Astrocyte (in vitro differentiated cells and primary cell): ENCODE data around the gene RHBDL1. TPM values are rescaled to one million over a fixed set of nuclear protein-coding genes. Genes with fewer than 3 reads are reported as not detected.

Experiments
- DNase-seq: peaks from one replicate; pipeline ENCODE4 v3.0.0-alpha.2; 2010; ENCODE audit warnings: low read depth
- FAIRE-seq: peaks from 2 replicates; lab custom pipeline; 2011; peaks lifted over from hg19 to GRCh38; lab: Jason Lieb, UNC
- H2AFZ ChIP-seq: 2 replicates; pipeline ENCODE4 v1.6.0; 2012; ENCODE audit warnings: low read depth, low read length, inconsistent platforms
- H3K27ac ChIP-seq: 2 replicates; pipeline ENCODE4 v1.5.1; 2011; ENCODE audit warnings: low read depth, low read length, inconsistent platforms
- H3K27me3 ChIP-seq: 2 replicates; pipeline ENCODE4 v1.6.0; 2011; ENCODE audit warnings: low read length, inconsistent platforms; ENCODE audit not compliant: insufficient read depth
- H3K36me3 ChIP-seq: 2 replicates; pipeline ENCODE4 v1.5.1; 2011; ENCODE audit warnings: low read length, inconsistent platforms; ENCODE audit not compliant: insufficient read depth
- H3K4me1 ChIP-seq: 2 replicates; pipeline ENCODE4 v1.5.1; 2011; ENCODE audit warnings: low read length, inconsistent platforms; ENCODE audit not compliant: insufficient read depth
- H3K4me2 ChIP-seq: 2 replicates; pipeline ENCODE4 v1.6.0; 2012; ENCODE audit warnings: low read length, inconsistent platforms
- H3K4me3 ChIP-seq: 2 replicates; pipeline ENCODE4 v1.5.1; 2011; ENCODE audit warnings: low read depth, mild to moderate bottlenecking, low read length, inconsistent platforms; ENCODE audit not compliant: insufficient read depth
- H3K79me2 ChIP-seq: 2 replicates; pipeline ENCODE4 v1.6.0; 2012; ENCODE audit warnings: mild to moderate bottlenecking, low read length, inconsistent platforms; ENCODE audit not compliant: insufficient read depth
- H3K9ac ChIP-seq: 2 replicates; pipeline ENCODE4 v1.6.0; 2012; ENCODE audit warnings: mild to moderate bottlenecking, low read length, inconsistent platforms
- H3K9me3 ChIP-seq: 2 replicates; pipeline ENCODE4 v1.5.1; 2012; ENCODE audit warnings: low read depth, mild to moderate bottlenecking, low read length, inconsistent platforms; ENCODE audit not compliant: insufficient read depth
- H4K20me1 ChIP-seq: 2 replicates; pipeline ENCODE4 v1.6.0; 2012; ENCODE audit warnings: low read length, inconsistent platforms; ENCODE audit not compliant: insufficient read depth
- H3K27ac Mint-ChIP-seq: one replicate; pipeline ENCODE4 v1.8.0; 2021; ENCODE audit warnings: mild to moderate bottlenecking, mixed read lengths; ENCODE audit not compliant: unreplicated experiment
- H3K27me3 Mint-ChIP-seq: one replicate; pipeline ENCODE4 v1.8.0; 2021; ENCODE audit warnings: low read depth, mixed read lengths; ENCODE audit not compliant: unreplicated experiment
- H3K36me3 Mint-ChIP-seq: one replicate; pipeline ENCODE4 v1.8.0; 2021; ENCODE audit warnings: low read depth, mixed read lengths; ENCODE audit not compliant: unreplicated experiment
- H3K4me1 Mint-ChIP-seq: one replicate; pipeline ENCODE4 v1.8.0; 2021; ENCODE audit warnings: low read depth, mixed read lengths; ENCODE audit not compliant: unreplicated experiment
- H3K4me3 Mint-ChIP-seq: one replicate; pipeline ENCODE4 v1.8.0; 2021; ENCODE audit warnings: mild to moderate bottlenecking, moderate library complexity, mixed read lengths; ENCODE audit not compliant: unreplicated experiment
- H3K9me3 Mint-ChIP-seq: one replicate; pipeline ENCODE4 v1.8.0; 2021; ENCODE audit warnings: mild to moderate bottlenecking, mixed read lengths; ENCODE audit not compliant: unreplicated experiment
- CTCF ChIP-seq: IDR thresholded peaks from 2 replicates; pipeline ENCODE4 v1.5.1; 2011; ENCODE audit warnings: low read depth, mild to moderate bottlenecking, inconsistent platforms, low read length, moderate library complexity; ENCODE audit not compliant: insufficient read depth
- EZH2 ChIP-seq: IDR thresholded peaks from 2 replicates; pipeline ENCODE4 v1.6.1; 2012; ENCODE audit warnings: mild to moderate bottlenecking, low read length, inconsistent platforms; ENCODE audit not compliant: insufficient read depth
- total RNA-seq: library from RNA; stranded (reverse); gene quantifications from 2 replicates; pipeline ENCODE4 v1.2.1, GENCODE V29; 2021

RHBDL1 gene
- total RNA-seq, 1 donor from 2014 or later, result 4.9 TPM

- TF ChIP-seq CTCF, result no peak
- TF ChIP-seq EZH2, result no peak
- Mint-ChIP-seq H3K4me1 (no peaks in the 10 kb centered on the region), H3K9me3 (no peaks in the 10 kb centered on the region), H3K4me3 (no peak overlapping the region), H3K27me3 (no peaks in the 10 kb centered on the region), H3K36me3 (no peaks in the 10 kb centered on the region), H3K27ac (no peak overlapping the region)
- no peak overlapping the region for H3K27ac ChIP-seq
- no peak for FAIRE-seq
- H2AFZ ChIP-seq, result no peak overlapping the region
- peaks cover 22% of the 10 kb centered on the region for H3K4me1 ChIP-seq
- peaks cover 13% of the 10 kb centered on the region for H4K20me1 ChIP-seq
- no peaks in the 10 kb centered on the region for H3K36me3 ChIP-seq
- no peak overlapping the region for H3K4me3 ChIP-seq
- H3K27me3 ChIP-seq, result no peaks in the 10 kb centered on the region
- no peak overlapping the region for H3K4me2 ChIP-seq
- H3K9ac ChIP-seq, result no peak overlapping the region
- no peaks in the 10 kb centered on the region for H3K9me3 ChIP-seq
- no peaks in the 10 kb centered on the region for H3K79me2 ChIP-seq
- DNase-seq, result no peak
Observed at GRCh38 chr16:725463-726187, 50.2 kb downstream of the RHBDL1 start.

GRCh38 chr16:726188-726437 lies 50.6 kb downstream of the RHBDL1 start:
- Histone ChIP-seq H3K9ac (no peak overlapping the region), H3K9me3 (no peaks in the 10 kb centered on the region), H3K4me2 (peak overlapping the region; percentile 71), H3K27me3 (no peaks in the 10 kb centered on the region), H3K36me3 (no peaks in the 10 kb centered on the region), H3K79me2 (no peaks in the 10 kb centered on the region), H4K20me1 (peaks cover 13% of the 10 kb centered on the region), H3K4me3 (no peak overlapping the region), H2AFZ (no peak overlapping the region), H3K4me1 (peaks cover 21% of the 10 kb centered on the region), H3K27ac (no peak overlapping the region)
- FAIRE-seq (no peak), DNase-seq (no peak)
- H3K9me3 Mint-ChIP-seq, result no peaks in the 10 kb centered on the region
- H3K27me3 Mint-ChIP-seq, result no peaks in the 10 kb centered on the region
- no peaks in the 10 kb centered on the region for H3K36me3 Mint-ChIP-seq
- TF ChIP-seq EZH2 (no peak), CTCF (no peak)
- no peak overlapping the region for H3K27ac Mint-ChIP-seq
- H3K4me1 Mint-ChIP-seq, result no peaks in the 10 kb centered on the region
- H3K4me3 Mint-ChIP-seq, result no peak overlapping the region

GRCh38 chr16:726438-727290 lies 51.2 kb downstream of the RHBDL1 start, which contains the start of the genes CCDC78 and HAGHL:
Gene CCDC78, minus strand, starts transcription at chr16:726443. Its CDS starts 76 bp downstream, at chr16:726367.
Gene HAGHL, plus strand, starts transcription at chr16:727106. Its CDS starts 404 bp downstream, at chr16:727510.
- no peaks in the 10 kb centered on the region for H3K9me3 Mint-ChIP-seq
- H3K27me3 ChIP-seq, result no peaks in the 10 kb centered on the region
- no peak within 1 kb of the TSS for H3K27ac ChIP-seq
- no peak within 1 kb of the TSS for H3K27ac Mint-ChIP-seq
- no peaks in the 10 kb centered on the region for H3K36me3 ChIP-seq
- H3K4me1 ChIP-seq, result peaks cover 16% of the 10 kb centered on the region
- DNase-seq (no peak), FAIRE-seq (no peak)
- no peaks in the 10 kb centered on the region for H3K9me3 ChIP-seq
- no peaks in the 10 kb centered on the region for H3K36me3 Mint-ChIP-seq
- peak within 1 kb of the TSS; percentile 69 for H3K4me3 Mint-ChIP-seq
- H2AFZ ChIP-seq, result peak within 1 kb of the TSS; percentile 26
- H3K27me3 Mint-ChIP-seq, result no peaks in the 10 kb centered on the region
- H3K9ac ChIP-seq, result peak within 1 kb of the TSS; percentile 73
- H3K4me3 ChIP-seq, result peak within 1 kb of the TSS; percentile 61
- H3K4me1 Mint-ChIP-seq, result no peaks in the 10 kb centered on the region
- TF ChIP-seq EZH2 (no peak), CTCF (no peak)
- peaks cover 10% of the 10 kb centered on the region for H4K20me1 ChIP-seq
- H3K4me2 ChIP-seq, result peak within 1 kb of the TSS; percentile 94
- H3K79me2 ChIP-seq, result no peaks in the 10 kb centered on the region
